Stomach (tissue), 4 donors: Measurements from ENCODE around the gene POLE4.

Experiments used
- CTCF ChIP-seq, 7 experiments: fragments of 450-650 bp in 4 of 7; fragments of 200-600 bp in 3 of 7; sonication (generic) in 3 of 7; IDR thresholded peaks; one replicate each; pipeline ENCODE4 v1.5.1; 2016 to 2019; ENCODE audit warnings: antibody characterized with exemption in 7 of 7, control low read depth in 2 of 7, mild to moderate bottlenecking in 1 of 7
- EP300 ChIP-seq: sonication (generic); formaldehyde crosslinking; IDR thresholded peaks from one replicate; pipeline ENCODE4 v1.6.1; 2017; ENCODE audit warnings: antibody characterized with exemption
- POLR2A ChIP-seq, 4 donors: fragments of 450-650 bp; IDR thresholded peaks; one replicate each; pipeline ENCODE4 v1.6.1; 2016; ENCODE audit warnings: antibody characterized with exemption in 4 of 4, control low read depth in 2 of 4, mild to moderate bottlenecking in 1 of 4, moderate library complexity in 1 of 4
- POLR2AphosphoS5 ChIP-seq, 3 donors: sonication (generic); formaldehyde crosslinking; IDR thresholded peaks; one replicate each; pipeline ENCODE4 v1.6.1; 2016; ENCODE audit warnings: antibody characterized with exemption in 3 of 3

GRCh38 chr2:74944987-74945787, 13.3 kb upstream of the POLE4 start:
- TF ChIP-seq CTCF (IDR thresholded peaks at IDR 0.05) (no peak), POLR2AphosphoS5 (IDR thresholded peaks at IDR 0.05) (no peak), POLR2A (IDR thresholded peaks at IDR 0.05) (no peak), EP300 (no peak)
